ENCODE measurements around the gene FRMD4A. TPM values are rescaled to one million over a fixed set of nuclear protein-coding genes. Genes with fewer than 3 reads are reported as not detected.
A peak's percentile ranks its signal among the peaks of the same experiment; 100 is the strongest.
"Not testable (repeated sequence)": the region's sequence is repeated elsewhere in the genome, so short reads cannot be mapped to it uniquely, and the experiment has no call there.

The FRMD4A gene
- total and polyA plus RNA-seq, 5 experiments from 2014 or later, result 0.02 to 0.80 (median 0.31) TPM; not detected in 2

DNA sequence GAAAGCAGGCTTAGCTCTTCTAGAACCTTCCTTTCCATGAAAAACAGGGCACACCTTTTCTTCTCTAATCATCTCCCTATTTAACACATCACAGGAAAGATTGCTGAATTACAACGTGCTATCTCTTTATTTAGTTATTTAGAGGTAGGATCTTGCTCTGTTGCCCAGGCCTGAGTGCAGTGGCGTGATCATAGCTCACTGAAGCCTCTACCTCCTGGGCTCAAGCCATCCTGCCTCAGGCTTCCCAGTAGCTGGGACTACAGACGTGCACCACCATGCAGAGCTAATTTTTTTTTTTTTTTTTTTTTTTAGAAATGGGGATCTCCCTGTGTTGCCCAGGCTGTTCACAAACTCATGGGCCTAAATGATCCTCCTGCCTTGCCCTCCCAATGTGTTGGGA, 492.8 kb downstream of the FRMD4A start:
- Mint-ChIP-seq H3K36me3 (peaks cover 0 to 6% (median 4%) of the 10 kb centered on the region in 3 donors), H3K9me3 (peaks cover 0 to 17% (median 0%) of the 10 kb centered on the region in 9 donors), H3K27ac (no peak overlapping the region), H3K4me1 (peaks cover 0 to 14% (median 5%) of the 10 kb centered on the region in 4 donors), H3K27me3 (no peaks in the 10 kb centered on the region), H3K4me3 (no peak overlapping the region)
- ATAC-seq, result no peak
- no peak for DNase-seq
- POLR2A ChIA-PET, result interaction anchor here (0.6 kb wide), 1 partner anchor 174 kb away, joined by 3 read pairs; no protein-coding TSS in a partner anchor

DNA sequence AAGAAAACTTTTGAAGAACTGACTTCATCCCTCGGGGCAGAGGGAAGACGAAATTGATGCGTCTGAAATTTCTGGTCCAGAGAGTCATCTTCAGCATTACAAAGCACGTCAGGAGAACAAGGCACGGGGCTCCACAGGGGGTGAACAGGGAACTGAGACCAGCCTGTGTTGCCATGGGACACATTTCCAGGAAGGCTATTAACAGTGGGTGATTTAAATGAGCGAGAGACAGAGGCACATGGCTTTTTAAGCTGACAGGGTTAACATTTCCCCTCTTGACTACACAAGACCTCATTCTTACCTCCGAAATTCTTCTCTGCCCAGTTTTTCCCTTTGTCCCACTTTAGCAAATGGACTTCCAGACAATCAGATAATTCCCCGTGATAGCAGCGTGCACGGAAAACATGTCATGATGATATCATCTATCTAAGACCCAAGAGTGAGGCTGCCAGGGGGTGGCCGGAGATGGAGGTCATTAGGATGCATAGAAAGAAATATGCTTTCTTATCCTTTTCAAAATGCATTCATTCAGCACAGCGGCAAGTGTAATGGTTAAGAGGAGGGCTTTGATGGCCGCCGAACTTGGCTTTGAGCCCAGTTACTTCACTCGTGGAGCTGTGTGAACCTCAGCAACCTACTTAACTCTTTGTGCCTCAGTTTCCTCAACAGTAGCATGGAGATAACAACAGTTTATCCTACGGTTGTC, 496.0 kb downstream of the FRMD4A start:
- no peaks in the 10 kb centered on the region for H3K9me3 Mint-ChIP-seq
- DNase-seq (no peak), ATAC-seq (no peak)
- no peaks in the 10 kb centered on the region for H3K36me3 Mint-ChIP-seq
- H3K27ac Mint-ChIP-seq, result no peak overlapping the region
- peaks cover 7 to 25% (median 11%) of the 10 kb centered on the region in 4 donors for H3K4me1 Mint-ChIP-seq
- H3K4me3 Mint-ChIP-seq, result no peak overlapping the region
- POLR2A ChIA-PET, result no interaction called here
- no peaks in the 10 kb centered on the region for H3K27me3 Mint-ChIP-seq

DNA sequence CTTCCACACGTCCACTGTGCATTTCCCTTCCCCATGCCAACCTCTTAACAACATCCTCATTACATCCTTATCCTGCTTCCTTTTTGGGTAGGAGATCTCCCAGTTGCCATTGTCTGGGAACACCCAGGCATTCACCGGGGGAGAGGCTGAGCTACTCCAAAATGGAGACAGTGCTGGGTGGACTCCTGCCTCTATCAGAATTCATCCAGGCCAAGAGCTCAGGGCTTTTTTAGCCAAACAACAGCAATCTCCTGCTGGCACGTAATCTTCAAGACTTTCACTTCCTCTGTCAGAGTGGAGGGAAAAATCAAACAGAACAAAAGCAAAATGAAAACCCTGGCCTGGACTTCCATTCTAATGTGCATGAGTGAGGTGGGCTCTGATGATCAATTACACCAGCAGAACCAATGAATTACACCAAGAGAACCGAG, 499.0 kb downstream of the FRMD4A start:
- no peaks in the 10 kb centered on the region for H3K9me3 Mint-ChIP-seq
- H3K4me3 Mint-ChIP-seq, result no peak overlapping the region
- peaks cover 7 to 25% (median 9%) of the 10 kb centered on the region in 4 donors for H3K4me1 Mint-ChIP-seq
- ATAC-seq, result no peak
- H3K27ac Mint-ChIP-seq, result peak overlapping the region in 2 of 10 donors; percentile 28 to 61
- H3K36me3 Mint-ChIP-seq, result peaks cover 0 to 2% (median 0%) of the 10 kb centered on the region in 3 donors
- POLR2A ChIA-PET, result no interaction called here
- DNase-seq, result no peak
- H3K27me3 Mint-ChIP-seq, result no peaks in the 10 kb centered on the region

DNA sequence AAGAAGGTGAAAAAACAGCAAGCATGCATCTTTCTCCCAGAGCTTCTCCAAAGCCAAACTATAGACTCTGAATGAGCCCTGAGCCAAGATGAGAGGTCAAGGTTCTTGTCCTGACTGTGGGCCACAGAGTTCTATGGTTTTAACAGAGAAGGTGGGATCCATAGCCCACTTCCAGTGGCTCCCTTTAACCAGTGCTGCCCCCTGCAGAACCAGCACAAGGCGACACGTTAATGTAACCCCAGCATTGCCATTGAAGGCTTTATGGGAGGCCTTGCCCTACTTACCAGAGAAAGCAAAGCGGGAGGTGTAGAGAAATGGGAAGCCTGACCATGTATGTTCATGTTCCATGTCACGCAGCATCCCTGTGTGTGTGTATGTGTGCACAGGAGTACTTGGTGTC, 500.3 kb downstream of the FRMD4A start:
- ATAC-seq (no peak), DNase-seq (no peak)
- POLR2A ChIA-PET, result no interaction called here
- peak overlapping the region in 1 of 10 donors; percentile 7 for H3K27ac Mint-ChIP-seq
- no peak overlapping the region for H3K4me3 Mint-ChIP-seq
- peaks cover 7 to 25% (median 9%) of the 10 kb centered on the region in 4 donors for H3K4me1 Mint-ChIP-seq
- H3K9me3 Mint-ChIP-seq, result no peaks in the 10 kb centered on the region
- peaks cover 0 to 2% (median 0%) of the 10 kb centered on the region in 3 donors for H3K36me3 Mint-ChIP-seq
- no peaks in the 10 kb centered on the region for H3K27me3 Mint-ChIP-seq

DNA sequence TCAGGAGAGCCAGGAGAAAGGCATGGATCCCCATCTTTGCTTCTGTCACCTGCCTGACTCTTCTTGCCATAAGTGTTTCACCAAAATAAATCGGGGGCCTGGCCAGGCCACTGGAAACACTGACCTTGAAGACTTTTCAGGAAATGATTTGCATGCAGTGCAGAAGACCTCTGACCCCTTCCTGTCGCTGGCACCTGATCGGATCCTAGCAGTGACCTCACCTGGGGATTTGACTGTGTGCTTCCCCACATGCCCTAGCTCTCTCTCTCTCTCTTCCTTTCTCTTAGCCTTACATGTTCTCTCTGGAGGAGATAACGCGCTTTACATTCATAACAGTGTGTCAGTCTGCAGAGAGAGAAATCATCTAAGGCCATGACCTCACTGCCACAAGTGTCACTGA, 500.9 kb downstream of the FRMD4A start:
- peaks cover 7 to 19% (median 9%) of the 10 kb centered on the region in 4 donors for H3K4me1 Mint-ChIP-seq
- H3K36me3 Mint-ChIP-seq, result peaks cover 0 to 2% (median 0%) of the 10 kb centered on the region in 3 donors
- POLR2A ChIA-PET, result no interaction called here
- H3K4me3 Mint-ChIP-seq, result no peak overlapping the region
- no peak for ATAC-seq
- H3K27ac Mint-ChIP-seq, result no peak overlapping the region
- H3K9me3 Mint-ChIP-seq, result no peaks in the 10 kb centered on the region
- H3K27me3 Mint-ChIP-seq, result no peaks in the 10 kb centered on the region
- no peak for DNase-seq

GRCh38 chr10:13828284-13828683, 502.4 kb downstream of the FRMD4A start:
- ATAC-seq, H3K9me3 Mint-ChIP-seq, H3K27me3 Mint-ChIP-seq, DNase-seq, POLR2A ChIA-PET, H3K36me3 Mint-ChIP-seq, H3K4me3 Mint-ChIP-seq, H3K27ac Mint-ChIP-seq: not testable (repeated sequence)
- peaks cover 4 to 11% (median 7%) of the 10 kb centered on the region in 4 donors for H3K4me1 Mint-ChIP-seq

- H3K4me1 Mint-ChIP-seq, result peaks cover 5 to 9% (median 7%) of the 10 kb centered on the region in 4 donors
- H3K27ac Mint-ChIP-seq, result peak overlapping the region in 1 of 10 donors; percentile 29
- ATAC-seq (no peak), DNase-seq (no peak)
- no peak overlapping the region for H3K4me3 Mint-ChIP-seq
- POLR2A ChIA-PET, result no interaction called here
- no peaks in the 10 kb centered on the region for H3K9me3 Mint-ChIP-seq
- H3K27me3 Mint-ChIP-seq, result peaks cover 0 to 4% (median 0%) of the 10 kb centered on the region in 5 donors
- H3K36me3 Mint-ChIP-seq, result peaks cover 0 to 2% (median 0%) of the 10 kb centered on the region in 3 donors
Measured at GRCh38 chr10:13827076-13827797, 503.5 kb downstream of the FRMD4A start.

DNA sequence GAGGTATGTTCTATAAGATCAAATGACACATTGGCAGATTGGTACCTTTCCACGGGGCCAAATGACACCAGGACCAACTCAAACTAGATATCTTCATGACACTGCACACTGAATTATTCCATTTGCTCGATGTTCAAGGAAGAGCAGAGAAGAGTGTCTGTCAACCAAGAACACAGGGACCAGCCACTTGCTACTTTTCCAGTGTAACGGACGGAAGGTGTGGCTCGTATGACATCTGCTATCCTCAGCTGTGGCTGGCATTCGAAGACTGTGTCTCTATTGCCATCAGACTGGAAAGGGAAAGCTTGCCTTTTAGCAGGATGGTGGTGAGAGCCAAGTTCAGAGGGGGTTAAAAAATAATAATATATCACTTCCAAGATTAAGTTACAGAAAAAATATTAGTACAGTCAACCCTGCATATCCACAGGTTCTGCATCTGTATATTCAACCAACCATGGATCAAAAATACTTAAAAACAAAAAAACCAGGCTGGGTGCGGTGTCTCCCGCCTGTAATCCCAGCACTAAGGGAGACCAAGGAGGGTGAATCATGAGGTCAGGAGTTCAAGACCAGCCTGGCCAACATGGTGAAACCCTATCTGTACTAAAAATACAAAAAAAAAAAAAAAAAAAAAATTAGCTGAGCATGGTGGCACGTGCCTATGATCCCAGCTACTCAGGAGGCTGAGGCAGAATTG, 506.9 kb downstream of the FRMD4A start:
- POLR2A ChIA-PET, result no interaction called here
- ATAC-seq, result no peak
- Mint-ChIP-seq H3K9me3 (peaks cover 0 to 5% (median 0%) of the 10 kb centered on the region in 9 donors), H3K4me3 (no peak overlapping the region), H3K4me1 (peaks cover 7 to 22% (median 13%) of the 10 kb centered on the region in 4 donors), H3K27me3 (peaks cover 0 to 13% (median 4%) of the 10 kb centered on the region in 5 donors), H3K36me3 (peaks cover 0 to under 1% (median 0%) of the 10 kb centered on the region in 3 donors), H3K27ac (no peak overlapping the region)
- DNase-seq, result no peak

GRCh38 chr10:13823096-13823708, 507.5 kb downstream of the FRMD4A start:
- Mint-ChIP-seq H3K27ac (no peak overlapping the region), H3K27me3 (peaks cover 0 to 13% (median 4%) of the 10 kb centered on the region in 5 donors), H3K9me3 (peaks cover 0 to 7% (median 1%) of the 10 kb centered on the region in 9 donors), H3K4me3 (no peak overlapping the region), H3K4me1 (peaks cover 7 to 22% (median 13%) of the 10 kb centered on the region in 4 donors), H3K36me3 (no peaks in the 10 kb centered on the region)
- POLR2A ChIA-PET, result no interaction called here
- ATAC-seq, result no peak
- DNase-seq, result no peak

DNA sequence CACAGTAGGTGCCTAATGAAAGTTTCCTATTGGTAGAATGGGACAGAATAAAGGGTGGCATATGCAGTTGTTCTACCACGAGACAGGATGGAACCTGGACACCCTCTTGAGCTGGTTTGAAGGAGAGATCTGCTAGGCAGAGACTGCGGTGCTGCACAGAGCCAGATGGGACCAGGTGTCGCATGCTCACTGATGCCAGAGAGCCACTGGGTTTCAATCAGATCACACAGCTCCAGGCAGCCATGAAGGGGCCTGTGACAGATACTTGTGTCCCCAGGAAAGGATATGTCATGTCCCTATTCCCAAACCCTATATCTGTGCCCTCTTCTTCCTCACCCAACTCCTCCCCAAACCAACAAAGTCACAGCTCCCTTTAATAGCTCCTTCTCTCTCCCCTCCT, 508.2 kb downstream of the FRMD4A start:
- Mint-ChIP-seq H3K9me3 (peaks cover 0 to 11% (median 4%) of the 10 kb centered on the region in 9 donors), H3K4me3 (no peak overlapping the region), H3K27me3 (peaks cover 0 to 13% (median 4%) of the 10 kb centered on the region in 5 donors), H3K36me3 (peaks cover 0 to 3% (median 0%) of the 10 kb centered on the region in 3 donors), H3K4me1 (peaks cover 7 to 22% (median 13%) of the 10 kb centered on the region in 4 donors), H3K27ac (no peak overlapping the region)
- POLR2A ChIA-PET, result no interaction called here
- no peak for ATAC-seq
- DNase-seq, result no peak

- H3K27me3 Mint-ChIP-seq, result peaks cover 0 to 13% (median 4%) of the 10 kb centered on the region in 5 donors
- peak overlapping the region in 2 of 10 donors; percentile 29 to 63 for H3K27ac Mint-ChIP-seq
- no peak overlapping the region for H3K4me3 Mint-ChIP-seq
- peaks cover 0 to 5% (median 3%) of the 10 kb centered on the region in 3 donors for H3K36me3 Mint-ChIP-seq
- peaks cover 0 to 18% (median 6%) of the 10 kb centered on the region in 9 donors for H3K9me3 Mint-ChIP-seq
- POLR2A ChIA-PET, result no interaction called here
- peaks cover 7 to 22% (median 13%) of the 10 kb centered on the region in 4 donors for H3K4me1 Mint-ChIP-seq
- DNase-seq (no peak), ATAC-seq (no peak)
Measured at GRCh38 chr10:13820964-13821337, 509.8 kb downstream of the FRMD4A start.

All from naive thymus-derived CD8-positive, alpha-beta T cell (primary cell).